ENCODE measurements around the gene ZCCHC3.
"Not testable (repeated sequence)": the region's sequence is repeated elsewhere in the genome, so short reads cannot be mapped to it uniquely, and the experiment has no call there.

DNA sequence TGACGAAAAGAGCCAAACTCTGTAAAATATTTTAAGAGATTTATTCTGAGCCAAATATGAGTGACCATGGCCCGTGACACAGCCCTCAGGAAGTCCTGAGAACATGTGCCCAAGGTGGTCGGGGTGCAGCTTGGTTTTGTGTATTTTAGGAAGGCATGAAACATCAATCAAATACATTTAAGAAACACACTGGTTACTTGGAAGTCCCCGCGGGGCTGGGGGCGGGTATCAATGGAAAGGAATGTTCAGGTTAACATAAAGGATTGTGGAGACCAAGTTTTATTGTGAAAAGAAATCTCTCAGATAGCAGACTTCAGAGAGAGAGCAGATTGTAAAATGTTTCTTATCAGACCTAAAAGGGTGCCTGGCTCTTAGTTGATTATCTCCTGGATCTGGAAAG lies 43.9 kb upstream of the ZCCHC3 start:
- TF ChIP-seq, protein P1, sequence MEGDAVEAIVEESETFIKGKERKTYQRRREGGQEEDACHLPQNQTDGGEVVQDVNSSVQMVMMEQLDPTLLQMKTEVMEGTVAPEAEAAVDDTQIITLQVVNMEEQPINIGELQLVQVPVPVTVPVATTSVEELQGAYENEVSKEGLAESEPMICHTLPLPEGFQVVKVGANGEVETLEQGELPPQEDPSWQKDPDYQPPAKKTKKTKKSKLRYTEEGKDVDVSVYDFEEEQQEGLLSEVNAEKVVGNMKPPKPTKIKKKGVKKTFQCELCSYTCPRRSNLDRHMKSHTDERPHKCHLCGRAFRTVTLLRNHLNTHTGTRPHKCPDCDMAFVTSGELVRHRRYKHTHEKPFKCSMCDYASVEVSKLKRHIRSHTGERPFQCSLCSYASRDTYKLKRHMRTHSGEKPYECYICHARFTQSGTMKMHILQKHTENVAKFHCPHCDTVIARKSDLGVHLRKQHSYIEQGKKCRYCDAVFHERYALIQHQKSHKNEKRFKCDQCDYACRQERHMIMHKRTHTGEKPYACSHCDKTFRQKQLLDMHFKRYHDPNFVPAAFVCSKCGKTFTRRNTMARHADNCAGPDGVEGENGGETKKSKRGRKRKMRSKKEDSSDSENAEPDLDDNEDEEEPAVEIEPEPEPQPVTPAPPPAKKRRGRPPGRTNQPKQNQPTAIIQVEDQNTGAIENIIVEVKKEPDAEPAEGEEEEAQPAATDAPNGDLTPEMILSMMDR (IDR thresholded peaks at IDR 0.05) = not testable (repeated sequence)
- TF ChIP-seq, protein P2, sequence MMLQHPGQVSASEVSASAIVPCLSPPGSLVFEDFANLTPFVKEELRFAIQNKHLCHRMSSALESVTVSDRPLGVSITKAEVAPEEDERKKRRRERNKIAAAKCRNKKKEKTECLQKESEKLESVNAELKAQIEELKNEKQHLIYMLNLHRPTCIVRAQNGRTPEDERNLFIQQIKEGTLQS (CRISPR knock-in tag; conservative IDR thresholded peaks at IDR 0.05) = not testable (repeated sequence)
- TF ChIP-seq, protein P3, sequence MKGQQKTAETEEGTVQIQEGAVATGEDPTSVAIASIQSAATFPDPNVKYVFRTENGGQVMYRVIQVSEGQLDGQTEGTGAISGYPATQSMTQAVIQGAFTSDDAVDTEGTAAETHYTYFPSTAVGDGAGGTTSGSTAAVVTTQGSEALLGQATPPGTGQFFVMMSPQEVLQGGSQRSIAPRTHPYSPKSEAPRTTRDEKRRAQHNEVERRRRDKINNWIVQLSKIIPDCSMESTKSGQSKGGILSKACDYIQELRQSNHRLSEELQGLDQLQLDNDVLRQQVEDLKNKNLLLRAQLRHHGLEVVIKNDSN (CRISPR knock-in tag; IDR thresholded peaks at IDR 0.05) = not testable (repeated sequence)
- not testable (repeated sequence) for TF ChIP-seq IRF2 (CRISPR knock-in tag; IDR thresholded peaks at IDR 0.05; ENCODE audit: borderline replicate concordance, low read depth); EMX1 (CRISPR knock-in tag; IDR thresholded peaks at IDR 0.05); ELF4 (CRISPR knock-in tag; IDR thresholded peaks at IDR 0.05; ENCODE audit: low read depth)

Data from WTC11 (cell line).